ENCODE measurements around the gene EIF4E2. TPM values are rescaled to one million over a fixed set of nuclear protein-coding genes. Genes with fewer than 3 reads are reported as not detected.

Gene EIF4E2
- total RNA-seq, 6 experiments from 2014 or later = 24.3 to 47.7 (median 42.0) TPM

GRCh38 chr2:232574674-232575403 is 24.4 kb downstream of the EIF4E2 start:
- TF ChIP-seq CTCF (IDR thresholded peaks at IDR 0.05) (no peak), POLR2A (IDR thresholded peaks at IDR 0.05) (peak; percentile 42)
- intact Hi-C loops (cut with DNase I) = no loop called here
- Histone ChIP-seq H3K9me3 (no peaks in the 10 kb centered on the region), H3K4me3 (peak overlapping the region in 1 of 3 donors; percentile 16), H3K36me3 (peaks cover 0 to 3% (median 1%) of the 10 kb centered on the region in 4 donors), H3K27me3 (no peaks in the 10 kb centered on the region), H3K27ac (peak overlapping the region; percentile 66 to 77 (median 70)), H3K4me1 (peaks cover 0 to 74% (median 34%) of the 10 kb centered on the region in 4 donors)
- 34% methylated on average over 5 of the region's 5 CpGs for WGBS (ENCODE audit: insufficient coverage, low coverage, low lambda C conversion rate, missing lambda C conversion rate)
- ATAC-seq (peak; percentile 68 to 92 (median 88)), DNase-seq (no peak)

- ATAC-seq = no peak
- no peak overlapping the region for H3K4me3 ChIP-seq
- H3K27me3 ChIP-seq = no peaks in the 10 kb centered on the region
- H3K9me3 ChIP-seq = no peaks in the 10 kb centered on the region
- H3K27ac ChIP-seq = peak overlapping the region; percentile 66 to 77 (median 70)
- 80% methylated on average over 1 of the region's 1 CpG for WGBS (ENCODE audit: insufficient coverage, low coverage, low lambda C conversion rate, missing lambda C conversion rate)
- DNase-seq = no peak
- TF ChIP-seq CTCF (IDR thresholded peaks at IDR 0.05) (no peak), POLR2A (IDR thresholded peaks at IDR 0.05) (no peak)
- peaks cover 0 to 78% (median 33%) of the 10 kb centered on the region in 4 donors for H3K4me1 ChIP-seq
- intact Hi-C loops (cut with DNase I) = no loop called here
- no peaks in the 10 kb centered on the region for H3K36me3 ChIP-seq
Measured at GRCh38 chr2:232575404-232575746, 24.9 kb downstream of the EIF4E2 start.

- WGBS (ENCODE audit: insufficient coverage, low coverage, low lambda C conversion rate, missing lambda C conversion rate) = 58% methylated on average over 2 of the region's 2 CpGs
- H3K4me1 ChIP-seq = peaks cover 0 to 76% (median 31%) of the 10 kb centered on the region in 4 donors
- intact Hi-C loops (cut with DNase I) = no loop called here
- no peak overlapping the region for H3K4me3 ChIP-seq
- no peaks in the 10 kb centered on the region for H3K9me3 ChIP-seq
- no peak for DNase-seq
- TF ChIP-seq POLR2A (IDR thresholded peaks at IDR 0.05) = no peak
- no peak for TF ChIP-seq CTCF (IDR thresholded peaks at IDR 0.05)
- no peaks in the 10 kb centered on the region for H3K36me3 ChIP-seq
- peak overlapping the region; percentile 4 to 59 (median 41) for H3K27ac ChIP-seq
- H3K27me3 ChIP-seq = no peaks in the 10 kb centered on the region
- peak in 2 of 4 donors; percentile 15 to 35 for ATAC-seq
Measured at GRCh38 chr2:232576995-232577394, 26.5 kb downstream of the EIF4E2 start.

- H3K9me3 ChIP-seq = no peaks in the 10 kb centered on the region
- intact Hi-C loops (cut with DNase I) = no loop called here
- DNase-seq = no peak
- H3K27me3 ChIP-seq = no peaks in the 10 kb centered on the region
- no peak overlapping the region for H3K4me3 ChIP-seq
- no peak for ATAC-seq
- H3K27ac ChIP-seq = peak overlapping the region in 2 of 3 donors; percentile 41 to 59
- WGBS (ENCODE audit: insufficient coverage, low coverage, low lambda C conversion rate, missing lambda C conversion rate) = 100% methylated on average over 1 of the region's 2 CpGs
- peaks cover 0 to 72% (median 27%) of the 10 kb centered on the region in 4 donors for H3K4me1 ChIP-seq
- H3K36me3 ChIP-seq = no peaks in the 10 kb centered on the region
- TF ChIP-seq POLR2A (IDR thresholded peaks at IDR 0.05) (no peak), CTCF (IDR thresholded peaks at IDR 0.05) (no peak)
Measured at GRCh38 chr2:232577841-232578240, 27.4 kb downstream of the EIF4E2 start.

Measured in right lobe of liver (tissue), 6 donors.